ENCODE data around the gene LARGE2. TPM values are rescaled to one million over a fixed set of nuclear protein-coding genes. Genes with fewer than 3 reads are reported as not detected.

The LARGE2 gene
- total RNA-seq, 1 experiment from 2014 or later: 108 TPM

GRCh38 chr11:45941285-45941684 is 18.8 kb downstream of the LARGE2 start:
- no peak overlapping the region for H3K27ac ChIP-seq (ENCODE audit: insufficient read length, low read depth, low read length)
- no peak overlapping the region for H3T11ph ChIP-seq (ENCODE audit: low read length)
- no peak overlapping the region for H3K18ac ChIP-seq (ENCODE audit: insufficient read length, low read depth, low read length)
- Mint-ChIP-seq H3K36me3 (ENCODE audit: insufficient read depth in 1 of 3, low read depth in 3 of 3) (peaks cover 4 to 33% (median 21%) of the 10 kb centered on the region in 3 experiments; a peak in 5 of 7 replicates), H3K4me3 (no peak overlapping the region), H3K9me3 (no peaks in the 10 kb centered on the region), H3K27me3 (ENCODE audit: low read depth) (no peaks in the 10 kb centered on the region), H3K4me1 (peaks cover 10 to 14% of the 10 kb centered on the region in 2 experiments), H3K27ac (peak overlapping the region in 1 of 3 experiments; percentile 22; a peak in 1 of 7 replicates)
- no peak overlapping the region for H2BK15ac ChIP-seq (ENCODE audit: low read depth, low read length)
- H3K14ac ChIP-seq (ENCODE audit: insufficient read depth, low read length): no peak overlapping the region
- no peak overlapping the region for H3K9ac ChIP-seq (ENCODE audit: extremely low read depth, insufficient read length, low read length)
- no peak overlapping the region for H2AK5ac ChIP-seq (ENCODE audit: insufficient read length, low read length)
- no peak overlapping the region for H3K56ac ChIP-seq (ENCODE audit: insufficient read length, low read depth, low read length)
- H2BK20ac ChIP-seq (ENCODE audit: low read depth, low read length, poor library complexity, severe bottlenecking): no peak overlapping the region
- H3K23me2 ChIP-seq (ENCODE audit: insufficient read length, low read depth, low read length, poor library complexity, severe bottlenecking): no peaks in the 10 kb centered on the region
- H2BK12ac ChIP-seq (ENCODE audit: insufficient read length, low read depth, low read length): no peak overlapping the region
- H4K5ac ChIP-seq (ENCODE audit: insufficient read length, low read depth, low read length): no peak overlapping the region
- no peak for DNase-seq
- H2AFZ ChIP-seq (ENCODE audit: low read length): no peak overlapping the region
- H4K8ac ChIP-seq (replicated peaks; ENCODE audit: insufficient read length, low read depth, low read length): no peak overlapping the region
- H3K4me2 ChIP-seq (ENCODE audit: insufficient read depth, insufficient read length, low read length): no peak overlapping the region
- H3K9me3 ChIP-seq (ENCODE audit: control insufficient read depth, low read depth, low read length): no peaks in the 10 kb centered on the region
- no peaks in the 10 kb centered on the region for H3K27me3 ChIP-seq (ENCODE audit: insufficient read depth, low read length)
- no peaks in the 10 kb centered on the region for H3K79me2 ChIP-seq (ENCODE audit: insufficient read depth, low read length)
- no peak overlapping the region for H3K23ac ChIP-seq (ENCODE audit: insufficient read length, low read depth, low read length)
- WGBS (ENCODE audit: extremely low coverage, insufficient read length, low lambda C conversion rate): no CpG with 5 or more reads among the region's 4 CpGs
- no peak for TF ChIP-seq CTCF (conservative IDR thresholded peaks at IDR 0.05)
- no peak overlapping the region for H2BK5ac ChIP-seq (ENCODE audit: insufficient read length, low read length)
- no peak overlapping the region for H3K4ac ChIP-seq (ENCODE audit: low read depth, low read length)
- no peak overlapping the region for H2BK120ac ChIP-seq (ENCODE audit: low read depth, low read length, poor library complexity, severe bottlenecking)
- no peaks in the 10 kb centered on the region for H3K79me1 ChIP-seq (ENCODE audit: insufficient read depth, low read depth, low read length, poor library complexity, severe bottlenecking)
- no peaks in the 10 kb centered on the region for H4K20me1 ChIP-seq (ENCODE audit: control insufficient read depth, insufficient read depth, insufficient read length)
- 0 out of 2 replicates have a peak, but pooled peaks cover 2% of the 10 kb centered on the region for H3K4me1 ChIP-seq (ENCODE audit: insufficient read depth, low read length)
- H4K91ac ChIP-seq (ENCODE audit: insufficient read length, low read depth, low read length): no peak overlapping the region
